HG02852 (cell line): Measurements from ENCODE around the gene DPH3.

ENCODE experiments used
- ATAC-seq: cut with Tn5 transposase; IDR thresholded peaks from one replicate; pipeline ENCODE4 v1.9.1; 2021; ENCODE audit warnings: mild to moderate bottlenecking, moderate library complexity; ENCODE audit not compliant: unreplicated experiment

DPH3 gene

GRCh38 chr3:16236856-16237393 lies 27.8 kb downstream of the DPH3 start:
- no peak for ATAC-seq

- no peak for ATAC-seq
These were observed 28.6 kb downstream of the DPH3 start for GRCh38 chr3:16236030-16236639.

- ATAC-seq, result no peak
These were observed 30.5 kb downstream of the DPH3 start for GRCh38 chr3:16234281-16234680.

- no peak for ATAC-seq
These were observed 30.9 kb downstream of the DPH3 start for GRCh38 chr3:16233806-16234205.

- ATAC-seq, result no peak
These were observed 32.8 kb downstream of the DPH3 start for GRCh38 chr3:16231983-16232382.

GRCh38 chr3:16229681-16230080 lies 35.1 kb downstream of the DPH3 start:
- ATAC-seq, result no peak

- ATAC-seq, result no peak
These were observed 37.2 kb downstream of the DPH3 start for GRCh38 chr3:16227566-16227965.

GRCh38 chr3:16224325-16224724 lies 40.4 kb downstream of the DPH3 start:
- ATAC-seq, result no peak

GRCh38 chr3:16222547-16222946 lies 42.2 kb downstream of the DPH3 start:
- no peak for ATAC-seq

GRCh38 chr3:16221990-16222389 lies 42.8 kb downstream of the DPH3 start:
- no peak for ATAC-seq

GRCh38 chr3:16219777-16220176 lies 45.0 kb downstream of the DPH3 start:
- no peak for ATAC-seq

GRCh38 chr3:16216373-16216935 lies 48.3 kb downstream of the DPH3 start:
- no peak for ATAC-seq

- ATAC-seq, result no peak
These were observed 50.4 kb downstream of the DPH3 start for GRCh38 chr3:16214366-16214765.

GRCh38 chr3:16211176-16211904 lies 53.4 kb downstream of the DPH3 start:
- no peak for ATAC-seq
